Upper lobe of right lung (tissue), 1 donor: ENCODE data around the gene LIN37. TPM values are rescaled to one million over a fixed set of nuclear protein-coding genes. Genes with fewer than 3 reads are reported as not detected.
A peak's percentile ranks its signal among the peaks of the same experiment; 100 is the strongest.

Experiments used
- ATAC-seq: fragments of 200-7000 bp; cut with Tn5 transposase; one replicate; pipeline ENCODE4 v1.9.1; 2020; ENCODE audit warnings: mild to moderate bottlenecking, moderate library complexity
- DNase-seq: peaks from one replicate; pipeline ENCODE4 v3.0.0-alpha.2; 2020
- H3K27ac ChIP-seq: fragments of 200-600 bp; one replicate; pipeline ENCODE4 v1.8.0; 2022
- H3K27me3 ChIP-seq: fragments of 200-600 bp; one replicate; pipeline ENCODE4 v1.8.0; 2022; ENCODE audit warnings: mild to moderate bottlenecking
- H3K36me3 ChIP-seq: fragments of 200-600 bp; one replicate; pipeline ENCODE4 v1.8.0; 2022
- H3K4me1 ChIP-seq: fragments of 200-600 bp; one replicate; pipeline ENCODE4 v1.8.0; 2022
- H3K4me3 ChIP-seq: fragments of 200-600 bp; one replicate; pipeline ENCODE4 v1.8.0; 2022; ENCODE audit warnings: mild to moderate bottlenecking
- H3K9me3 ChIP-seq: fragments of 200-600 bp; one replicate; pipeline ENCODE4 v1.8.0; 2022
- CTCF ChIP-seq: fragments of 200-600 bp; IDR thresholded peaks from one replicate; pipeline ENCODE4 v1.8.0; 2022; ENCODE audit warnings: antibody characterized with exemption
- intact Hi-C: fragments of 100-400 bp; cut with DNase I; formaldehyde crosslinking; loops from one replicate; pipeline ENCODE4 v1.11.0; 2022
- total RNA-seq: library from RNA; stranded (reverse); fragmentation: NEBNext Ultra II Directional; extraction: Animal tissue kit (Norgen Biotek cat#: 25700); gene quantifications from one replicate; pipeline ENCODE4 v1.2.1, GENCODE V29; 2021
- donor health status: DM: no; HTN: yes; CAD: no; lungs with severe emphysema.

LIN37 gene
- total RNA-seq, 1 donor from 2014 or later, result 11.3 TPM

GRCh38 chr19:35740423-35741202 is 7.8 kb upstream of the LIN37 start:
- peak; percentile 24 for TF ChIP-seq CTCF
- peak; percentile 99 for DNase-seq
- peaks cover 34% of the 10 kb centered on the region for H3K36me3 ChIP-seq
- peaks cover 24% of the 10 kb centered on the region for H3K4me1 ChIP-seq
- H3K27ac ChIP-seq, result peak overlapping the region; percentile 88
- no peaks in the 10 kb centered on the region for H3K9me3 ChIP-seq
- H3K27me3 ChIP-seq, result no peaks in the 10 kb centered on the region
- ATAC-seq, result peak; percentile 88
- H3K4me3 ChIP-seq, result peak overlapping the region; percentile 65
- intact Hi-C loops, result no loop called here

GRCh38 chr19:35741203-35741515 is 7.2 kb upstream of the LIN37 start:
- no peak for TF ChIP-seq CTCF
- Histone ChIP-seq H3K27ac (peak overlapping the region; percentile 83), H3K4me3 (peak overlapping the region; percentile 65), H3K9me3 (no peaks in the 10 kb centered on the region), H3K27me3 (no peaks in the 10 kb centered on the region), H3K36me3 (peaks cover 32% of the 10 kb centered on the region), H3K4me1 (peaks cover 28% of the 10 kb centered on the region)
- no peak for DNase-seq
- no peak for ATAC-seq
- intact Hi-C loops, result no loop called here

GRCh38 chr19:35742121-35742724 is 6.2 kb upstream of the LIN37 start, which contains the start of gene IGFLR1:
Gene IGFLR1, minus strand, starts transcription at chr19:35742452. Its CDS starts 1,272 bp downstream, at chr19:35741180.
- Histone ChIP-seq H3K9me3 (no peaks in the 10 kb centered on the region), H3K4me3 (peak within 1 kb of the TSS; percentile 65), H3K27ac (peak within 1 kb of the TSS; percentile 83), H3K36me3 (peaks cover 22% of the 10 kb centered on the region), H3K27me3 (no peaks in the 10 kb centered on the region), H3K4me1 (peaks cover 33% of the 10 kb centered on the region)
- TF ChIP-seq CTCF, result no peak
- intact Hi-C loops, result no loop called here
- DNase-seq (no peak), ATAC-seq (no peak)

- peak overlapping the region; percentile 93 for H3K4me3 ChIP-seq
- H3K27ac ChIP-seq, result peak overlapping the region; percentile 100
- peaks cover 38% of the 10 kb centered on the region for H3K4me1 ChIP-seq
- DNase-seq, result no peak
- ATAC-seq, result no peak
- no peaks in the 10 kb centered on the region for H3K9me3 ChIP-seq
- TF ChIP-seq CTCF, result no peak
- no peaks in the 10 kb centered on the region for H3K27me3 ChIP-seq
- intact Hi-C loops, result no loop called here
- peaks cover 6% of the 10 kb centered on the region for H3K36me3 ChIP-seq
Observed at GRCh38 chr19:35743640-35744429, 4.5 kb upstream of the LIN37 start.

- H3K27ac ChIP-seq, result peak overlapping the region; percentile 100
- peak overlapping the region; percentile 93 for H3K4me3 ChIP-seq
- peak; percentile 39 for TF ChIP-seq CTCF
- H3K4me1 ChIP-seq, result peaks cover 42% of the 10 kb centered on the region
- no peaks in the 10 kb centered on the region for H3K27me3 ChIP-seq
- intact Hi-C loops, result no loop called here
- ATAC-seq (peak; percentile 75), DNase-seq (peak; percentile 97)
- H3K36me3 ChIP-seq, result no peaks in the 10 kb centered on the region
- H3K9me3 ChIP-seq, result no peaks in the 10 kb centered on the region
Observed at GRCh38 chr19:35744430-35745327, 3.7 kb upstream of the LIN37 start.
